ENCODE data around the gene MIXL1. TPM values are rescaled to one million over a fixed set of nuclear protein-coding genes. Genes with fewer than 3 reads are reported as not detected.

MIXL1 gene
- total RNA-seq, 1 experiment from 2014 or later: 4.7 TPM

DNA sequence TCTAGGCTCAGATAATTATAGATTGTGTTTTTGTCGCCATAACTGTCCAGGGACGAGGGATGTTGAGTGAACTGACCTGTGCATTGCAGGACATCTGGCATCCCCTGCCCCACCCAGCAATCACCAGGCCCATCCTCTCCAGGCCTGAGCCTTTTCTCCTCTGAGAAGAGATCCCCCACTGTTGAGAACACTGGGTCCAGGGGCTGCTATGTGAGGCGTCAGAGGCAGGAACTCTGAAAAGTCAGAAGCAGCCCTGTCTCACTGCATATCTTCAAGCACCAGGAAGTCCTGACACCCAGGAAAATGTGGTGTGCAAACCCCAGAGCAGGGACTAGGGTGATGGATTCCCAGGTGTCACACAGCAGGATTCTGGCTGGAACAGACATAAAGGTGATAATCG, 19.8 kb upstream of the MIXL1 start:
- Histone ChIP-seq H3K9ac (ENCODE audit: extremely low read depth, insufficient read length, low read length) (no peak overlapping the region), H2AK5ac (ENCODE audit: insufficient read length, low read length) (no peak overlapping the region), H3K27ac (ENCODE audit: insufficient read length, low read depth, low read length) (no peak overlapping the region), H3K79me1 (ENCODE audit: insufficient read depth, low read depth, low read length, poor library complexity, severe bottlenecking) (no peaks in the 10 kb centered on the region), H3K9me3 (ENCODE audit: control insufficient read depth, low read depth, low read length) (no peaks in the 10 kb centered on the region), H4K5ac (ENCODE audit: insufficient read length, low read depth, low read length) (no peak overlapping the region), H2BK15ac (ENCODE audit: low read depth, low read length) (no peak overlapping the region), H3T11ph (ENCODE audit: low read length) (no peak overlapping the region), H4K8ac (replicated peaks; ENCODE audit: insufficient read length, low read depth, low read length) (no peak overlapping the region), H3K23me2 (ENCODE audit: insufficient read length, low read depth, low read length, poor library complexity, severe bottlenecking) (no peaks in the 10 kb centered on the region), H2AFZ (ENCODE audit: low read length) (no peak overlapping the region), H2BK120ac (ENCODE audit: low read depth, low read length, poor library complexity, severe bottlenecking) (no peak overlapping the region), H3K79me2 (ENCODE audit: insufficient read depth, low read length) (no peaks in the 10 kb centered on the region), H3K18ac (ENCODE audit: insufficient read length, low read depth, low read length) (no peak overlapping the region), H3K56ac (ENCODE audit: insufficient read length, low read depth, low read length) (no peak overlapping the region), H2BK5ac (ENCODE audit: insufficient read length, low read length) (no peak overlapping the region), H3K23ac (ENCODE audit: insufficient read length, low read depth, low read length) (no peak overlapping the region), H4K91ac (ENCODE audit: insufficient read length, low read depth, low read length) (no peak overlapping the region), H3K4ac (ENCODE audit: low read depth, low read length) (no peak overlapping the region), H3K4me1 (ENCODE audit: insufficient read depth, low read length) (no peaks in the 10 kb centered on the region; the same call in 1 of the 2 replicates), H2BK20ac (ENCODE audit: low read depth, low read length, poor library complexity, severe bottlenecking) (no peak overlapping the region), H3K27me3 (ENCODE audit: insufficient read depth, low read length) (no peaks in the 10 kb centered on the region; the same call in 1 of the 2 replicates), H3K14ac (ENCODE audit: insufficient read depth, low read length) (no peak overlapping the region; the same call in 1 of the 2 replicates), H2BK12ac (ENCODE audit: insufficient read length, low read depth, low read length) (no peak overlapping the region), H3K4me2 (ENCODE audit: insufficient read depth, insufficient read length, low read length) (no peak overlapping the region), H4K20me1 (ENCODE audit: control insufficient read depth, insufficient read depth, insufficient read length) (no peaks in the 10 kb centered on the region)
- peaks cover 9 to 16% of the 10 kb centered on the region in 2 experiments for H3K4me1 Mint-ChIP-seq
- TF ChIP-seq, protein P1, sequence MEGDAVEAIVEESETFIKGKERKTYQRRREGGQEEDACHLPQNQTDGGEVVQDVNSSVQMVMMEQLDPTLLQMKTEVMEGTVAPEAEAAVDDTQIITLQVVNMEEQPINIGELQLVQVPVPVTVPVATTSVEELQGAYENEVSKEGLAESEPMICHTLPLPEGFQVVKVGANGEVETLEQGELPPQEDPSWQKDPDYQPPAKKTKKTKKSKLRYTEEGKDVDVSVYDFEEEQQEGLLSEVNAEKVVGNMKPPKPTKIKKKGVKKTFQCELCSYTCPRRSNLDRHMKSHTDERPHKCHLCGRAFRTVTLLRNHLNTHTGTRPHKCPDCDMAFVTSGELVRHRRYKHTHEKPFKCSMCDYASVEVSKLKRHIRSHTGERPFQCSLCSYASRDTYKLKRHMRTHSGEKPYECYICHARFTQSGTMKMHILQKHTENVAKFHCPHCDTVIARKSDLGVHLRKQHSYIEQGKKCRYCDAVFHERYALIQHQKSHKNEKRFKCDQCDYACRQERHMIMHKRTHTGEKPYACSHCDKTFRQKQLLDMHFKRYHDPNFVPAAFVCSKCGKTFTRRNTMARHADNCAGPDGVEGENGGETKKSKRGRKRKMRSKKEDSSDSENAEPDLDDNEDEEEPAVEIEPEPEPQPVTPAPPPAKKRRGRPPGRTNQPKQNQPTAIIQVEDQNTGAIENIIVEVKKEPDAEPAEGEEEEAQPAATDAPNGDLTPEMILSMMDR (conservative IDR thresholded peaks at IDR 0.05): no peak
- H3K27ac Mint-ChIP-seq: no peak overlapping the region
- DNase-seq: no peak
- peaks cover 8% of the 10 kb centered on the region for H3K27me3 Mint-ChIP-seq (ENCODE audit: low read depth)
- no peaks in the 10 kb centered on the region for H3K9me3 Mint-ChIP-seq
- WGBS (ENCODE audit: extremely low coverage, insufficient read length, low lambda C conversion rate): no CpG with 5 or more reads among the region's 4 CpGs
- no peak overlapping the region for H3K4me3 Mint-ChIP-seq
- H3K36me3 Mint-ChIP-seq (ENCODE audit: insufficient read depth in 1 of 3, low read depth in 3 of 3): no peaks in the 10 kb centered on the region
